NCI-H345 (cell line): Measurements from ENCODE around the gene DNAAF5.
A peak's percentile ranks its signal among the peaks of the same experiment; 100 is the strongest.
"Not testable (repeated sequence)": the region's sequence is repeated elsewhere in the genome, so short reads cannot be mapped to it uniquely, and the experiment has no call there.

Experiments
- DNase-seq: peaks from one replicate; lab custom pipeline; 2025; lab: John Stamatoyannopoulos, UW

Gene DNAAF5

GRCh38 chr7:747186-747585 lies 20.7 kb downstream of the DNAAF5 start:
- DNase-seq: no peak

GRCh38 chr7:748446-748845 lies 21.9 kb downstream of the DNAAF5 start:
- no peak for DNase-seq

- peak; percentile 14 for DNase-seq
Observed at GRCh38 chr7:749140-749551, 22.6 kb downstream of the DNAAF5 start.

- no peak for DNase-seq
Observed at GRCh38 chr7:750111-750905, 23.8 kb downstream of the DNAAF5 start.

- no peak for DNase-seq
Observed at GRCh38 chr7:751826-752225, 25.3 kb downstream of the DNAAF5 start.

- not testable (repeated sequence) for DNase-seq
Observed at GRCh38 chr7:752256-752655, 25.8 kb downstream of the DNAAF5 start.

GRCh38 chr7:753190-753589 lies 26.7 kb downstream of the DNAAF5 start:
- DNase-seq: no peak

GRCh38 chr7:754531-755412 lies 28.3 kb downstream of the DNAAF5 start:
- no peak for DNase-seq

GRCh38 chr7:755413-755805 lies 28.9 kb downstream of the DNAAF5 start:
- no peak for DNase-seq

GRCh38 chr7:756231-756927 lies 29.9 kb downstream of the DNAAF5 start:
- DNase-seq: no peak

- no peak for DNase-seq
Observed at GRCh38 chr7:756928-757560, 30.5 kb downstream of the DNAAF5 start.

- no peak for DNase-seq
Observed at GRCh38 chr7:757741-758163, 31.3 kb downstream of the DNAAF5 start.

- no peak for DNase-seq
Observed at GRCh38 chr7:759569-759968, 33.1 kb downstream of the DNAAF5 start.

GRCh38 chr7:760006-760405 lies 33.5 kb downstream of the DNAAF5 start:
- DNase-seq: no peak

GRCh38 chr7:761101-761500 lies 34.6 kb downstream of the DNAAF5 start:
- DNase-seq: no peak

GRCh38 chr7:761631-762030 lies 35.1 kb downstream of the DNAAF5 start:
- DNase-seq: no peak

- DNase-seq: no peak
Observed at GRCh38 chr7:762885-763284, 36.4 kb downstream of the DNAAF5 start.

- DNase-seq: peak; percentile 91
Observed at GRCh38 chr7:763762-764161, 37.3 kb downstream of the DNAAF5 start.

- DNase-seq: no peak
Observed at GRCh38 chr7:765383-765782, 38.9 kb downstream of the DNAAF5 start.

- peak; percentile 16 for DNase-seq
Observed at GRCh38 chr7:767580-767940, 41.1 kb downstream of the DNAAF5 start.

- no peak for DNase-seq
Observed at GRCh38 chr7:767941-768731, 41.6 kb downstream of the DNAAF5 start.
